GM12801 (cell line): ENCODE results near the gene NR1I2.

Experiments
- TF ChIP-seq, protein P1 (sequence below): IDR thresholded peaks from one replicate; pipeline ENCODE4 v1.5.1; 2011; ENCODE audit warnings: control low read depth; ENCODE audit not compliant: insufficient read length; ENCODE audit errors: extremely low read depth

The NR1I2 gene

DNA sequence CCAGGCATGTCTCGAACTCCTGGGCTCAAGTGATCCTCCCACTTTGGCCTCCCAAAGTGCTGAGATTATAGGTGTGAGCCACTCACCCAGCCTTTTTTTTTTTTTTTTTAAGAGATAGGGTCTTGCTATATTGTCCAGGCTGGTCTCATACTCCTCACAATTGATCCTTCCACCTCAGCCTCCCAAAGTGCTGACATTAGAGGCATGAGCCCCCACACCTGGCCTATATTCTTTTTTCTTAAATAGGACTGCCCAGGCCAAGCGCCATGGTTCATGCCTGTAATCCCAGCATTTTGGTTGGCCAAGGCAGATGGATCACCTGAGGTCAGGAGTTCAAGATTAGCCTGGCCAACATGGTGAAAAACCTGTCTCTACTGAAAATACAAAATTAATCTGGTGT lies 12.5 kb downstream of the NR1I2 start:
- TF ChIP-seq, protein P1, sequence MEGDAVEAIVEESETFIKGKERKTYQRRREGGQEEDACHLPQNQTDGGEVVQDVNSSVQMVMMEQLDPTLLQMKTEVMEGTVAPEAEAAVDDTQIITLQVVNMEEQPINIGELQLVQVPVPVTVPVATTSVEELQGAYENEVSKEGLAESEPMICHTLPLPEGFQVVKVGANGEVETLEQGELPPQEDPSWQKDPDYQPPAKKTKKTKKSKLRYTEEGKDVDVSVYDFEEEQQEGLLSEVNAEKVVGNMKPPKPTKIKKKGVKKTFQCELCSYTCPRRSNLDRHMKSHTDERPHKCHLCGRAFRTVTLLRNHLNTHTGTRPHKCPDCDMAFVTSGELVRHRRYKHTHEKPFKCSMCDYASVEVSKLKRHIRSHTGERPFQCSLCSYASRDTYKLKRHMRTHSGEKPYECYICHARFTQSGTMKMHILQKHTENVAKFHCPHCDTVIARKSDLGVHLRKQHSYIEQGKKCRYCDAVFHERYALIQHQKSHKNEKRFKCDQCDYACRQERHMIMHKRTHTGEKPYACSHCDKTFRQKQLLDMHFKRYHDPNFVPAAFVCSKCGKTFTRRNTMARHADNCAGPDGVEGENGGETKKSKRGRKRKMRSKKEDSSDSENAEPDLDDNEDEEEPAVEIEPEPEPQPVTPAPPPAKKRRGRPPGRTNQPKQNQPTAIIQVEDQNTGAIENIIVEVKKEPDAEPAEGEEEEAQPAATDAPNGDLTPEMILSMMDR = no peak

DNA sequence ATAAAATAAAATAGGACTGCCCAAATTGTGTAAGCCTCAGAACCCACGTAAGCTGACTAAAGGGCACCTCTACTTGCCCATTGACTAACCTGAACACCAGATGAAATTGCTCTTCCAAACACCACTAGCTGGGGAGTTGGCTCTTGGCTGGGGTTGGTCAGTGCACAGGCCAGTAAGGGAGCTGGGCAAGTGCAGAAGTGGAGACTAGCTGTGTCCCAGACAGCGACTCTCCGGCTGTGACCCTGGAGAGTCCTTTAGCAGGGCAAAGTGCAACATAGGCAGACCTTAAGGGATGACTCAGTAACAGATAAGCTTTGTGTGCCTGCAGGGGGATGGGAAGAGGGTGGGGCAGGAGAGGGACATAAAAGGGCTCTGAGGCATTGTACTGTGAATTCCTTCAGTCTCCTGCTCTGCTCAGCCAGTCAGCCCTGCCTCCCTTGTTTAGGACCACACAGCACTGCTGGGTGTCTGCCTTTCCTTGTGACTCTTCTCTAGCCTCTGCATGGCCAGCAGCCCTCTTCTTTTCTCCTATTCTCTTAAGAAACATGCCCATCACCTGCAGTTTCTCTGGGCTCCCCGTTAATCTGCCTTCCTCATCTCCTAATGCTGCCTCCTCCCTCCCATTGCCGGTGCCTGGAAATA lies 13.2 kb downstream of the NR1I2 start:
- TF ChIP-seq, protein P1 = no peak

DNA sequence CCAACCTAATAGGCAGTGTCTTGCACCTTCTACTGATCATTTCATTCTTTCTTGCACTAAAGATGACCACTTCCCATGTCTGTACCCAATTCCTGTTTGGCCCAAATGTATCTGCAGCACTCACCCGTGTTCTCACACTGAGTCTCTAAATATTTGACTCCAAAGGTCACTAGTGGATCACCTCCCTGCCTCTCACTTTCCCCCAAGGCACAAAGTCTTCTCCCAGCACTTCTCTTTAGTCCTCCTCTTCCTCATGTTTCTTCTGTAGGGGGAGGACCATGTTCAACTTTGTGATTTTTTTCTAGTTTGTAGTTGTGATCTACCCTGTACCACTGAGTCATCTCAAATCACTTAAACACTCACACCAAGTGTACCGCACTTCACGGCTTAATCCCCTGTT lies 13.9 kb downstream of the NR1I2 start:
- TF ChIP-seq, protein P1 = no peak

DNA sequence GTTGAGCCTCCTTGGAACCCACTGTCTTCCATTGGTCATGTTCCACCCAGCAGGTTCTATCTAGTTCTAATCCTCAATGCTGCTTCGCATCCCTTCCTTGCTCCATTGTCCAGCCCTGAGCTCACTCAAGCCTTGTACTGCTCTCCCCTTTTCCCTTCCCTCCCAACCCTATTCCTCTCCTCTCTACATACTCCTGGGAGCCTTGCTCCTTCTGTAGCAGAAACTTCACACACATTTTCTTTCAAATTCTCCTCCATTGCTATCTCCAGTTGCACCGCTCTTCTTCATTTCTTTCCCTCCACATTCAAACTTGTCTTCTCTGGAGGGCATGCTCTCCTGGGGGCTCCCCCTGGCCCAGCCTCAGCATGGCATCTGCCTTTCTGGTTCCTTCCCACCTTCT lies 14.5 kb downstream of the NR1I2 start:
- TF ChIP-seq, protein P1 = no peak

DNA sequence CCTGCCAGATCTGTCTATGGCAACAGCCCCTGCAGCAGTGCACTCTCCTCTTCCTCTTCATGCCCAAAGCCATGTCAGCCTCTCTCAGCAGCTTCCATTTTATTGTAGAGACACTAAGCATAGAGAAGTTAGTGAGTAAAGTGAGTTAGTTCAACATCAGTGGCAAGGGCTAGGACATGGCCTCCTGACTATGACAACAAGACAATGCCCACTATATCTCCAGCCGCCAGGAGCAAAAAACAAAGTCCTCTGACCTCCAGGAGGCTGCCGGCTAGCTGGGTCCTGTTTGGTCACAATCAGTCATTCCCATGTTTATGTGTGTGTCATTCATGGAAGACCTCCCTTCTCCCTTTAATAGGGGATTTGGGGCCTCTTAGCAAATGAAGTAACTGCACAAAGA lies 14.9 kb downstream of the NR1I2 start:
- TF ChIP-seq, protein P1 = no peak

DNA sequence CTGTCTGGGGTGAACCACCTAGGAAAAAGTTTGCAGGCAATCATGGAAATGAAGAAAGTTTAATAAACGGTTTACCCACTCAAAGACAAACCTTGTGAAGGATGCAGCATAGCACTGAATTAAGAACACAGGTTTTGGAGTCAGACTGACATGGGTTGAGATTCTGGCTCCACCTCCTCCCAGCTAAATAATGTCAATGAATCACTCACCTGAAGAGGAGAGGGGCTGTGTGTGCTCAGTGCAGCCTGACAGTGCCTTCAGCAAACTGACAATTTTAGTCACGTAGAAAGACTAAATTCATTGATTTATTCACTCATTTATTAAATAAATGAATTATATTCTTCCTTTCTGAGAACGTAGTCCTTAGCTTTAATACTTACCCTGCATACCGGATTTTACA lies 18.9 kb downstream of the NR1I2 start:
- TF ChIP-seq, protein P1 = no peak

DNA sequence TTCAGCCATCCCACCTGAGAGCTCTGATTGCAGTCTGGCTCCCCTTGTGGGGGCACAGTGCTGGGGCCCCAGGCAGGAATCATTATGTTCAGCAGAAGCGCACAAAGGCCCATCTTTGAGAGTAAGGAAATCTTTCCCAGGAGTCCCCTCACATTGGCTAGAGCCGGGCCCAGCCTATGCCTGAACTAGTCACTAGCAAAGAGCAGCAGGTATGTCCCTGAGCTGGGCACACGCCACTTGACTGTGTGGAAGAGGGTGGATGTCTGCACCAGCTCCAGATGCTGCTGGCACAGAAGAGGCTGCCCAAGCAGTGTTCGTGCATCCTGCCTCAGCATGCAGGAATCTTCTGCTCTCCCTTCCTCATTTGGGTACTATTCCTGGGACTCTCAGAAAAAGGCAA lies 26.3 kb downstream of the NR1I2 start:
- TF ChIP-seq, protein P1 = no peak
